Activated CD4-positive, alpha-beta T cell treated with anti-CD3 and anti-CD28 coated beads, Interleukin-2, Interleukin-6, amounts not matched to agents 100 ng/mL and 50 ng/mL, durations not matched to agents 16 hours and 8 hours (primary cell): Measurements from ENCODE around the gene TIAM1.
A peak's percentile ranks its signal among the peaks of the same experiment; 100 is the strongest.

Source experiments
- DNase-seq: peaks from one replicate; pipeline ENCODE4 v3.0.0-alpha.2; 2020

TIAM1 gene

DNA sequence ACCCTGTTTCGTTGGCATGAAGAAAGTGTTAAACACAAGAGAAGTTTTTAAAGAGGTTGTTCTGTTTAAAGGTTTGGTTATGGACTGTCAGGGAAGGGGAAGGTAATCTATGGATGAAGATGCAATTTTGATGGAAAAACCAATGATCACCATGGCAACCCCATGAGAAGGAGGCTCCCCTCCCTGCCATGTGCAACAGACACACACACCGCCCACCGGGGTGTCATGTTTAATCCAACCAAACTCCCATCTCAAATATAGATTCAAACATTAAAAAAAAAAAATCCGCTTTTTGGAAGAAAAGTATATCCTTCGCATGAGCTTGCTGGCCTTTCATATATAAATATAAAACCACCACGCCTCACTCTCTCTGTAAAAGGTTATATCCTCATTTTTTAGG lies 224.9 kb downstream of the TIAM1 start:
- DNase-seq: no peak

DNA sequence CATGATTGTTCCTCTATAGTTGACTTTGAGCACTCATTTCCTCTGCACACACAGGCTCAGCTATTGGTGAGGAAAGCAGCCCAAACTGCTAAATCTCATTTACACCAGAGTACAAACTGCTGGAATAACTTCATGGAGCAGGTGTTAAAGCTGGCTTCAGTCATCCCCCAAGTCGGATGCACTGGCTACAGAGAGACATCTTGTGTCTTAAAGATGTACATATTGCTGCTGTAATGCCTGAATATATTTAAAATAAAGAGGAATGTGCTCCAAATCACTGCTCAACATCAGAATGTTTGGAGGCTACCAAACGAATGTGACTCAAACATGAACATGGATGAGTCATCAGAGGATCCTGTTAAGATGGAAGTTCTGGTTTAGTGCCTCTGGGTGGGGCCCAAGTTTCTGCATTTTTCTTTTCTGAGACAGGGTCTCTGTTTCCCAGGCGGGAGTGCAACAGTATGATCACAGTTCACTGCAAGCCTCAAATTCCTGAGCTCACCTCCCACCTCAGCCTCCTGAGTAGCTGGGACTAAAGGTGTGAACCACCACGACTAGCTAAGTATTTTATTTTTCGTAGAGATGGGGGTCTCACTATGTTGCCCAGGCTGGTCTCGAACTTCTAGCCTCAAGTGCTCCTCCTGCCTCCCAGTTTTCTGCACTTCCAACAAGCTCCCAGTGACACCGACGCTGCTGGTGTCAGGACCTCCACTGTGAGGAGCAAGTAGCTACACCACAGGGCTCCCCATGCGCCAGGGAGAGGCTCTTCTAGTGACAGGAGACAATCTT lies 226.7 kb downstream of the TIAM1 start:
- peak; percentile 66 for DNase-seq

- DNase-seq: no peak
Observed at GRCh38 chr21:31115249-31115648, 228.8 kb downstream of the TIAM1 start.

- no peak for DNase-seq
Observed at GRCh38 chr21:31111093-31111492, 233.0 kb downstream of the TIAM1 start.

- no peak for DNase-seq
Observed at GRCh38 chr21:31110430-31110829, 233.6 kb downstream of the TIAM1 start.

DNA sequence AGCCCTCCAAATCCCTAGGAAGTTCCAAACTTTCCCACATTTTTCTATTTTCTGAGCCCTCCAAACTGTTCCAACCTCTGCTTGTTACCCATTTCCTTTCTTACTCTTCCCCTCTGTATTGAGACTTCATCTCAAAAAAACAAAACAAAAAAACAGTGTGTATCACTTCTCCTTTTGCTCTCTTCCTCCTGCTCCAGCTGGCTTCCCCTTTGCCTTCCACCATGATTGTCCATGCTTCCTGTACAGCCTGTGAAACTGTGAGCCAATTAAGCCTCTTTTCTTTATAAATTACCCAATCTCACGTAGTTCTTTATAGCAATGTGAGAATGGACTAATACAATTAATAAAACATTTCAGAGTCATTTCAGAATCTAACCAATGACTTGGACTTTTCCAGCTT lies 236.2 kb downstream of the TIAM1 start:
- no peak for DNase-seq

GRCh38 chr21:31107176-31107785 lies 236.8 kb downstream of the TIAM1 start:
- DNase-seq: no peak

GRCh38 chr21:31103571-31104265 lies 240.3 kb downstream of the TIAM1 start:
- no peak for DNase-seq

DNA sequence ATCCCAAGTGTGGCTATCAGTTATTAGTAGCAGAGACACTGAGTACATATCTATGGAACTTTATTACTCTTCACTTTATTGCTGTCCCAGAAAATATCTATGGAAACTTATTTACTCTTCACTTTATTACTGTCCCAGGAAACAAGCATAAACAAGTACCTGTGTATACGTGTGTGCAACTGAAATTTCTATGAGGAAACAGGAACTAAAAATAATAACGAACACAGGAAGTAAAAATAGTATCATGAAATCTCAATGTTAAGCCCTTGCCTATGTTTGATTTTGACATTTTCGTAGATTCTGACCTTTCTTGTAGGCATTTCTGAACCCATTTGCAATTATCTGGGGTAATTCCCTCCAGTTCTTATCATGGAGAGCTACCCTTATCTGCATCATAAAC lies 240.9 kb downstream of the TIAM1 start:
- DNase-seq: no peak

- no peak for DNase-seq
Observed at GRCh38 chr21:31099122-31099521, 244.9 kb downstream of the TIAM1 start.

DNA sequence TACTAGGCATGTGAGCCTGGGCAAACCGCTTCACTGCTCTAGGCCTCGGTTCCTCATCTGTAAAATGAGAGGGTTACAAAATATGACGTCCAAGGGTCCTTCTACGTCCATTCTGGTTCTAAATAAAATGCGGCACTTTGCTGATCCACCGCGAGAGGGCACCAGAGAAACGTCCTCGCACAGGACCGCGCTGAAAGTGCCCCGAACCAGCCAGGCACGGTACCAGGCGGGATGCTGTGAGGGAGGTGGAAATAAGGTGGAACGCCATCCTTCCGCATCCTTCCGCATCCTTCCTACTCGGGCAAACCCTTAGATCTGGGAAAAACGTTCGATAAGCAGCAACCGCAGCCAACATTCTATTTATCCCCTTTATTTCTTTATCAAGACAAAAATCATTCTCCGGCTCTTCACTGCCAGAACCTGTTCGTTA lies 245.5 kb downstream of the TIAM1 start:
- DNase-seq: peak; percentile 83

GRCh38 chr21:31092832-31093625 lies 251.0 kb downstream of the TIAM1 start:
- no peak for DNase-seq

DNA sequence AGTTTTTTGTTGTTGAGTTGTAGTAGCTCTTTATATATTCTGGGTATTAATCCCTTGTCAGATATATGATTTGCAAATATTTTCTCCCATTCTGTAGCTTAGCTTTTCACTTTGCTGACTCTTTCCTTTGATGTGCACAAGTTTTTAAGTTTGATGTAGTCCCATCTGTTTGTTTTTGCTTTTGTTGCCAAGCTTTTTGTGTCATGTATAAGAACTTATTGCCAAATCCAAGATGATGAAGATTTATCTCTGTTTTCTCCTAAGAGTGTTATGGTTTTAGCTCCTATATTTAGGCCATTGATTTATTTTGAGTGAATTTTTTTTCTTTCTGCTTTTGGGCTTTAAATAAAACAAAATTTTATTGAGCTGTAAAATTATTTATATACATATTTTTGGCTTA lies 253.7 kb downstream of the TIAM1 start:
- no peak for DNase-seq

- DNase-seq: no peak
Observed at GRCh38 chr21:31088474-31088751, 255.6 kb downstream of the TIAM1 start.

DNA sequence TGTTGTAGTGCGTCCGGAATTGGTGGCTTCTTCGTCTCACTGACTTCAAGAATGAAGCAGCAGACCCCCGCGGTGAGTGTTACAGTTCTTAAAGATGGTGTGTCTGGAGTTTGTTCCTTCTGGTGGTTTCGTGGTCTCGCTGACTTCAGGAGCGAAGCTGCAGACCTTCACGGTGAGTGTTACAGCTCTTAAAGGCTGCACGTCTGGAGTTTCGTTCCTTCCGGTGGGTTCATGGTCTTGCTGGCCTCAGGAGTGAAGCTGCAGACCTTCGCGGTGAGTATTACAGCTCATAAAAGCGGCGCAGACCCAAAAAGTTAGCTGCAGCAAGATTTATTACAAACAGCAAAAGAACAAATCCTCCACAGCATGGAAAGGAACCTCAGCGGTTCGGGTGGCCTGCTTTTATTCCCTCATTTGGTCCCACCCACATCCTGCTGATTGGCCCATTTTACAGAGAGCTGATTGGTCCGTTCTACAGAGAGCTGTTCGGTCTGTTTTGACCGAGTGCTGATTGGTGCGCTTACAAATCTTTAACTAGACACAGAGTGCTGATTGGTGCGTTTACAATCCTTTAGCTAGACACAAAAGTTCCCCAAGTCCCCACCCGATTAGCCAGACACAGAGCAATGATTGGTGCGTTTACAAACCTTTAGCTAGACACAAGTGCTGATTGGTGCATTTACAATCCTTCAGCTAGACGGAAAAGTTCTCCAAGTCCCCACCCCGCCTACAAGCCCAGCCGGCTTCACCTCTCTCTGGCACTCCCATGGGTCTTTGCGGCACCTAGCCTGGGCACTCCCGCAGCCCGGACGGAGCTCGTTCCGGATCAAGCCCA lies 256.2 kb downstream of the TIAM1 start:
- DNase-seq: no peak

DNA sequence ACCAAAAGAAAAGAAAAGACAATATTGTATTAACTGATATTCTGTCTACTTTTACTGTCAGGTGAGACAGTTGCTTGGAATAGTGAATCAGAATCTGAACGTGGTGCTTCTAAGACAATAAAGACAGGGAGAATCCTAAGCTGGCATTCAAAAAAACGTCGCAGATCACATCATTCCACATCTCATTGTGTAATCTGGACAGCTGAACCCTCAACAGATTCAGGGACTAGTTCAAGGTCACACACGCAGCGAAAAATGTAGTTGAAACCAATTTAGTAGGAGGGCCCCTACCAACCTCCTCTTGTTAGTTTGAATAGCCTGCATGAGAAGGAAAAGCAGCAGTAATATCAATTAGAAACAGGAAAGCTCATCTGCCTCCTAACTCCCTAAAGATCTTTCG lies 259.4 kb downstream of the TIAM1 start:
- no peak for DNase-seq

- peak; percentile 66 for DNase-seq
Observed at GRCh38 chr21:31078796-31079195, 265.3 kb downstream of the TIAM1 start.

DNA sequence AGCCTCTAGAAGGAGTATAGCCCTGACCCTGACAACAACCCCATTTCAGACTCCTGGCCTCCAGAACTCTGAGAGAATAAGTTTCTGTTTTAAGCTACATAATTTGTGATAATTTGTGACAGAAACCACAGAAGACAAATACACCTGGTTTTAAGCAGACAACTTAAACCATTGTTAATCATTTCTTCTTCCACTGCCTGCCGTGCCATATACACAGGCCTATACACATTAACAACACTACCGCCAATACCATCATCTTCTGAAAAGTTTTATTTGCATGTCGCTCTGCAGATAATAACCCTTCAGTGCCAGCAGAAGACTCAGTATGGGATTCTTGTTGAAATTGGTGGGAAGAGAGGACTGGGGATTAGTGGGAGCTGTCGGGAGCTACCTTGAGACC lies 265.8 kb downstream of the TIAM1 start:
- no peak for DNase-seq

GRCh38 chr21:31075848-31076247 lies 268.2 kb downstream of the TIAM1 start:
- DNase-seq: no peak

DNA sequence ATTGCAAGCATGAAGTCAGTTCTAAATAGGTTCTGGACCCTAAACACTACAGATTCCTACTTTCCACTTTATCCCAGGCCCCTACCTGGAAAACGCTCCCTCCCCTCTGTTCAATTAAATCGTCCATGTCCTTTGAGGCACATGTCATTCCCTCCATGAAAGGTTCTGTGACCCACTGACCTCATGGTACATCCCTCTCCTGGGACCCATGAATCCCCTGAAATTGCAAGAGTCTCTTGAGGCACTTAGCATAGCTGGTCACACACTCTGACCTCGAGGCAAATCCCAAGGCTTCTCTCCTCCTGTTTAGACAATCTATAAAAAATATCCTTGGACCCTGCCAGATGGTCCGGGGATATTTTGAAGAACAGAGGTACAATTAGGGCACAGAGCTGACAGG lies 271.5 kb downstream of the TIAM1 start:
- DNase-seq: no peak
